ENCODE results near the gene SPTLC1.

DNA sequence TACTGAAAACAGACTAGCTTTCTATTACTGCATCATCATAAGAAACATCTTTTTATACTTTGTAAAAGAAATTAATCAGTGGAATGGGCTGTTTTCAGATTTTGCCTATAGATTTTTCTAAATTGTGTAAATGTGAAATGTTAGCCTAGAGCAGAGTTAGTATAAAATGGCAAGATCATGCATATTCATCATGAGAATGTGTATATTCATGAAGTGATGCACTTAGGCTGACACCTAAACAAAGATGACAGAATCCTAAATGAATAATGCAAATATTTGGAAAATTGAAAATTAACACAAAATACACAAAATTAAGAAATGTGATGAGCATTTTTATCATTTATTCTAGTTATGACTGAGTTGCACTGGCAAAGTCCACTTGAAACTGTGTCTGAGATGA is 57.2 kb downstream of the SPTLC1 start:
- no peak for TF ChIP-seq ARNT (IDR thresholded peaks at IDR 0.05)
- no peak for TF ChIP-seq FOXM1 (IDR thresholded peaks at IDR 0.05; ENCODE audit: borderline replicate concordance)
- TF ChIP-seq TARDBP (IDR thresholded peaks at IDR 0.05), result no peak
- TF ChIP-seq SUZ12 (IDR thresholded peaks at IDR 0.05), result no peak
